ENCODE results near the gene TRMT2B.

- TF ChIP-seq, protein P1, sequence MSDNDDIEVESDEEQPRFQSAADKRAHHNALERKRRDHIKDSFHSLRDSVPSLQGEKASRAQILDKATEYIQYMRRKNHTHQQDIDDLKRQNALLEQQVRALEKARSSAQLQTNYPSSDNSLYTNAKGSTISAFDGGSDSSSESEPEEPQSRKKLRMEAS (IDR thresholded peaks at IDR 0.05), result no peak
- TF ChIP-seq, protein P2, sequence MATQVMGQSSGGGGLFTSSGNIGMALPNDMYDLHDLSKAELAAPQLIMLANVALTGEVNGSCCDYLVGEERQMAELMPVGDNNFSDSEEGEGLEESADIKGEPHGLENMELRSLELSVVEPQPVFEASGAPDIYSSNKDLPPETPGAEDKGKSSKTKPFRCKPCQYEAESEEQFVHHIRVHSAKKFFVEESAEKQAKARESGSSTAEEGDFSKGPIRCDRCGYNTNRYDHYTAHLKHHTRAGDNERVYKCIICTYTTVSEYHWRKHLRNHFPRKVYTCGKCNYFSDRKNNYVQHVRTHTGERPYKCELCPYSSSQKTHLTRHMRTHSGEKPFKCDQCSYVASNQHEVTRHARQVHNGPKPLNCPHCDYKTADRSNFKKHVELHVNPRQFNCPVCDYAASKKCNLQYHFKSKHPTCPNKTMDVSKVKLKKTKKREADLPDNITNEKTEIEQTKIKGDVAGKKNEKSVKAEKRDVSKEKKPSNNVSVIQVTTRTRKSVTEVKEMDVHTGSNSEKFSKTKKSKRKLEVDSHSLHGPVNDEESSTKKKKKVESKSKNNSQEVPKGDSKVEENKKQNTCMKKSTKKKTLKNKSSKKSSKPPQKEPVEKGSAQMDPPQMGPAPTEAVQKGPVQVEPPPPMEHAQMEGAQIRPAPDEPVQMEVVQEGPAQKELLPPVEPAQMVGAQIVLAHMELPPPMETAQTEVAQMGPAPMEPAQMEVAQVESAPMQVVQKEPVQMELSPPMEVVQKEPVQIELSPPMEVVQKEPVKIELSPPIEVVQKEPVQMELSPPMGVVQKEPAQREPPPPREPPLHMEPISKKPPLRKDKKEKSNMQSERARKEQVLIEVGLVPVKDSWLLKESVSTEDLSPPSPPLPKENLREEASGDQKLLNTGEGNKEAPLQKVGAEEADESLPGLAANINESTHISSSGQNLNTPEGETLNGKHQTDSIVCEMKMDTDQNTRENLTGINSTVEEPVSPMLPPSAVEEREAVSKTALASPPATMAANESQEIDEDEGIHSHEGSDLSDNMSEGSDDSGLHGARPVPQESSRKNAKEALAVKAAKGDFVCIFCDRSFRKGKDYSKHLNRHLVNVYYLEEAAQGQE (IDR thresholded peaks at IDR 0.05; ENCODE audit: low read depth), result no peak
- TF ChIP-seq EP300 (IDR thresholded peaks at IDR 0.05; ENCODE audit: borderline replicate concordance) (no peak), NFIC (IDR thresholded peaks at IDR 0.05) (no peak), CEBPB (IDR thresholded peaks at IDR 0.05) (no peak)
Observed at GRCh38 chrX:100973411-100973810, 78.5 kb downstream of the TRMT2B start.
